Omental fat pad (tissue), 4 donors: ENCODE data around the gene EEA1. TPM values are rescaled to one million over a fixed set of nuclear protein-coding genes. Genes with fewer than 3 reads are reported as not detected.

ENCODE experiments used
- ATAC-seq: fragments of 150-250 bp; one replicate; pipeline ENCODE4 v1.9.1; 2016; ENCODE audit warnings: mild to moderate bottlenecking, moderate library complexity; ENCODE audit not compliant: low FRiP score
- DNase-seq: peaks from one replicate; pipeline ENCODE4 v3.0.0-alpha.2; 2019; ENCODE audit warnings: low spot score
- CTCF ChIP-seq, 3 donors: fragments of 450-650 bp; IDR thresholded peaks; one replicate each; pipeline ENCODE4 v1.5.1; 2016 to 2017; ENCODE audit warnings: antibody characterized with exemption in 3 of 3, mild to moderate bottlenecking in 3 of 3, moderate library complexity in 2 of 3
- total RNA-seq, 4 donors: library from RNA; depleted of rRNA; stranded (reverse); fragments of >200 nt; gene quantifications; one replicate each; pipeline ENCODE4 v1.1.0, GENCODE V29; 2016

The EEA1 gene
- total RNA-seq, result 10 to 100 TPM; 20.6 to 40.6 (median 25.4) TPM

DNA sequence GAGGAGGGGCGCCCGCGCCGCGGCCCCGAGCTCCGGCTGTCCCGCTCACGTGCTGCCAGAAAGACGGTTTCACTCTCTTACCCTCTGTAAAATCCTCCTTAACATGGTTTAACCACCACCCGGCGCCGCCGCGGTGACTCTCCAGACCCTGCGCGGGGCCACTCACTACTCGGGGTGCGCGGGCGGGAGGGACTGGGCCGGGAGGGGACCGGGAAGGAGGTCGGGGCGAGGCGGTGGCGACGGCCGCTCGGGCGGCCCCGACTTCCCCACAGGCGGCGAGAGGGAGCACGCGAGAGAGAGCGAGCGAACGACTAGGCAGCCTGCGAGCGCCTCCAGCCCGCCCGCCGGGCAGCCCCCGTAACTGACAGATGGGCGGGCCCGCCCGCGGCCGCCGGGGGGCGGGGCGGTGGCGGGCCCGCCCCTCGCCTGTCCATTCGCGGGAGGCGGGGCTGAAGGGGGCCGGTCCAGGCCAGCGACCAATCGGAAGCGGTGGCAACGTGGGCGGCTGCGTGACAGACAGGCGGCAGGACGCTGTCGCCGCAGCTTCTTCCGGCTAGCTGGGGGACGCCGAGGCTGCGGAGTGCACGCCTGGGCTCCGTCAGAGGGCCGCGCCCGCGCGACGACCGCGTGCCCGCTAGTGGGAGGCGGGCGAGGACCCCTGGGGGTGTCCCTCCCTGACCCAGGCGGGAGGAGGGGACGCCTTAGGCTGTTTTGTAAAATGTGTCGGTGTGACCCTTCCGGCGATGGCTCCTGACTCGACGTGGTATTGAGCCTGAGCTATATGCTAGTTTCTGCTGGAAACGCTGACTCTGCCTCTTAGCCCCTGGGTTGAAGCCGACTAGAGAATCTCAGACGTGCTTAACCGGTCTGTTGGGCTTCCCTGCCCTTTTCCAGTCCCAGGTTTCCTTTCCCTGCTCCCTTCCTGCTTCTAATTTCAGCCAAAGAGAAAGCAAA, at the start of gene EEA1:
Gene EEA1, minus strand, starts transcription at position 334 of the 954 bp plus-strand sequence. Its CDS starts 229 bp downstream, at position 105.
- ATAC-seq (peak; percentile 96), DNase-seq (peak; percentile 78)
- no peak for TF ChIP-seq CTCF (IDR thresholded peaks at IDR 0.05)

DNA sequence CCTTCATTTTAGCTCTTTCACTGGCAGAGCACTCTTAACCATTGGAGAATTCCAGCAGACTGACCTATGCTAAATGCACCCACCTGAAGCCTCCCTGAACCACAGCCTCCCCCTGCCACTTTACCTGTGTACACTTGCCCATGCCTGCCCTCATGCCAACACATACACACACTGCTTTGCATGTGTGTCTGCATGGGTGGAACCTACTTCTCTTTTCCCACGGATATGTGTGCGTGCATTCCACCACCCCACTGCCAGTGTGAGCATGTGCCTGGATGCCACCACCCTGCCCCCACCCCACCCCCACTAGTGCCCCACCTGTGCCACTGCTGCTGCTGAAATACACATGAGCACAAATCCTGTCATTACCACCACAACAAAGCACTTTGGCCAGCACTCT, 49.5 kb upstream of the EEA1 start:
- ATAC-seq, result no peak
- no peak for TF ChIP-seq CTCF (IDR thresholded peaks at IDR 0.05)
- DNase-seq, result no peak

- DNase-seq, result no peak
- TF ChIP-seq CTCF (IDR thresholded peaks at IDR 0.05), result no peak
- no peak for ATAC-seq
These were observed 48.2 kb upstream of the EEA1 start for GRCh38 chr12:92977326-92977725.

GRCh38 chr12:92974759-92975158, 45.7 kb upstream of the EEA1 start:
- DNase-seq (no peak), ATAC-seq (no peak)
- no peak for TF ChIP-seq CTCF (IDR thresholded peaks at IDR 0.05)

DNA sequence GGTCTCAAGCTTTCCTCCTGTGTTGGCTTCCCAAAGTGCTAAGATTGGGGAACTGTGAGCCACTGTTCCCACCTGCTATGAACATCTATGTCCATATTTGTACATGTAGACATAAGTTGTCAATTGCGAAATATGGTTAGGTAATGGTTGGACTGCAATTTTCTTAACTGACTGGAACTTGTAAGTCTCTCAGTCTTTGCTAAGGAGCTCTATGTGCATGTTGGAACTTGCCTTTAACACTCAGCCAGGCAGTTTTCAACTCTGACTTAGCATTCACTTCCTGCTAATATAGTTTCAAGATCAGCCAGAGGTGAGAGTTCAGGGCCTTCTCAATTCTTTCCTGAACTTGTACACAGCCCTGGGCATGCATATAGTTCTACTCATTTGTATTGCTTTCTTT, 44.5 kb upstream of the EEA1 start:
- DNase-seq, result no peak
- TF ChIP-seq CTCF (IDR thresholded peaks at IDR 0.05), result no peak
- ATAC-seq, result no peak

DNA sequence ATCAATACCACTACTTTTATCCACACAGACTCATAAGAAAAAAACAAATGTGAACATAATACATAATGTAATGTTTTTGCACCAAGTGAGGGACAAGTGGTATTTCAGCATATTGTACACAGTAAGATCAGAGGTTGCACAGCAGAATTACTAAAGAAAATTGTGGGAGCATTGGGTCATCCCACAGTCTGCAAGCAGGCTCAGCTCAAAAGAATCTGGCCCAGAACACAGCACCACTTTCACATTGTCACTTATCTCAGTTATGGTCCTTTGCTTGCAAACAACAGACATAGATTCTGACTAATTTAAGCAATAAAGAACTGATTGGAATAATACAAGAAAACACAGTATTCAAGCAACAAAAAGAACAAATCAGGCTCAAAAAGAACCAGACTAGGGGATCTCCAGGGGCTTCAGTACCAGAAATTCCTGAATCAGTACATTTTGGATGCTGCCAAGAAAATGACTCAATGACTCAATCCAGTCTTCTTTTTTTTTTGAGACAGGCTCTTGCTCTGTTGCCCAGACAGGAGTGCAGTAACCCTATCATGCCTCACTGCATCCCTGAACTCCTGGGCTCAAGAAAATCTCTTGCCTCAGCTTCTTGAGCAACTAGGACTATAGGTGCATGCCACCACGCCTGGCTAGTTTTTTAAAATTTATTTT, 42.9 kb upstream of the EEA1 start:
- no peak for DNase-seq
- no peak for TF ChIP-seq CTCF (IDR thresholded peaks at IDR 0.05)
- ATAC-seq, result peak; percentile 65
